Measurements from ENCODE around the gene ZBTB11. TPM values are rescaled to one million over a fixed set of nuclear protein-coding genes. Genes with fewer than 3 reads are reported as not detected.

Gene ZBTB11
- total and polyA plus RNA-seq, 9 of the 15 experiments (the other 6 are each of a cell fraction or from before 2014, with no cell fraction given) = 6.2 to 31.9 (median 21.4) TPM

- intact Hi-C loops (cut with micrococcal nuclease) = no loop called here
- no peak overlapping the region for H3K9ac ChIP-seq (ENCODE audit: insufficient read depth in 1 of 2, low read depth in 2 of 2, low read length in 2 of 2)
- no peak overlapping the region for H2AFZ ChIP-seq (ENCODE audit: low read depth, low read length)
- WGBS (ENCODE audit: insufficient coverage, low coverage, missing lambda C conversion rate) = 100% methylated on average over 1 of the region's 1 CpG
- H3K27ac ChIP-seq (ENCODE audit: extremely low read depth, low read depth, low read length) = no peak overlapping the region
- H3K4me3 ChIP-seq = no peak overlapping the region
- POLR2A ChIA-PET = interaction anchor here (2.1 kb wide), 1 partner anchor 11 kb away, joined by 5 read pairs; no protein-coding TSS in a partner anchor
- no peak for TF ChIP-seq AFF1 (IDR thresholded peaks at IDR 0.05; ENCODE audit: low read depth in 1 of 2, partially characterized antibody in 2 of 2)
- TF ChIP-seq ZBTB7A (IDR thresholded peaks at IDR 0.05; ENCODE audit: borderline replicate concordance, control insufficient read depth, low read depth, low read length) = no peak
- TF ChIP-seq TRIM25 (IDR thresholded peaks at IDR 0.05; ENCODE audit: borderline replicate concordance) = no peak
- no peak for TF ChIP-seq MEIS2 (IDR thresholded peaks at IDR 0.05; ENCODE audit: partially characterized antibody)
- no peak for TF ChIP-seq CHCHD3 (CRISPR knock-in tag; IDR thresholded peaks at IDR 0.05)
- TF ChIP-seq IFI16 (CRISPR knock-in tag; IDR thresholded peaks at IDR 0.05) = no peak
- no peak for TF ChIP-seq GABPB2 (CRISPR knock-in tag; conservative IDR thresholded peaks at IDR 0.05)
- TF ChIP-seq ZNF12 (CRISPR knock-in tag; IDR thresholded peaks at IDR 0.05) = no peak
- TF ChIP-seq ZC3H4 (CRISPR knock-in tag; IDR thresholded peaks at IDR 0.05; ENCODE audit: borderline replicate concordance) = no peak
- no peak for TF ChIP-seq ARHGAP35 (IDR thresholded peaks at IDR 0.05; ENCODE audit: partially characterized antibody)
- peak; percentile 68 for TF ChIP-seq RFX1 (IDR thresholded peaks at IDR 0.05)
- peak; percentile 15; the same call in 1 of the 2 replicates for TF ChIP-seq POLR2H (tag; IDR thresholded peaks at IDR 0.05; ENCODE audit: low read depth)
- TF ChIP-seq ZNF75A (CRISPR knock-in tag; IDR thresholded peaks at IDR 0.05) = no peak
- no peak for TF ChIP-seq ZFP36 (IDR thresholded peaks at IDR 0.05; ENCODE audit: low read depth, low read length, partially characterized antibody)
- no peak for TF ChIP-seq CAMTA2 (CRISPR knock-in tag; conservative IDR thresholded peaks at IDR 0.05)
- BruUV-seq (replicated peaks) = no TSS peak
- H3K79me2 ChIP-seq (ENCODE audit: control insufficient read depth, insufficient read depth, low read length) = peaks cover 41% of the 10 kb centered on the region
- ATAC-seq (no peak), DNase-seq (ENCODE audit: extremely low read depth in 1 of 4, low spot score in 3 of 4) (no peak), FAIRE-seq (no peak)
- no peaks in the 10 kb centered on the region for H3K9me3 ChIP-seq (replicated peaks; ENCODE audit: control insufficient read depth, insufficient read depth, low read depth, low read length)
- CTCF ChIA-PET (ENCODE audit: low intra/inter-chr PET ratio) = no interaction called here
- in situ Hi-C loops (cut with MboI) = no loop called here
- no peaks in the 10 kb centered on the region for H4K20me1 ChIP-seq (replicated peaks; ENCODE audit: control insufficient read depth, insufficient read depth, low read length)
- H3K9me1 ChIP-seq (ENCODE audit: control insufficient read depth, insufficient read depth, low read length) = no peaks in the 10 kb centered on the region
- peaks cover 67% of the 10 kb centered on the region for H3K36me3 ChIP-seq (ENCODE audit: control insufficient read depth, insufficient read depth, low read length)
- peaks cover 3 to 6% of the 10 kb centered on the region in 2 experiments; a peak in 3 of 5 replicates for H3K4me1 ChIP-seq (replicated peaks in 1 of 2; ENCODE audit: control insufficient read depth in 2 of 2, insufficient read depth in 2 of 2, low read length in 2 of 2)
- H3K4me2 ChIP-seq (ENCODE audit: insufficient read depth, low read length) = no peak overlapping the region
- no peaks in the 10 kb centered on the region for H3K27me3 ChIP-seq (ENCODE audit: control insufficient read depth in 2 of 2, insufficient read depth in 2 of 2, low read length in 2 of 2)
Measured at GRCh38 chr3:101623656-101624055, 53.3 kb downstream of the ZBTB11 start.

Data from K562 (cell line).